Tibial artery (tissue), 4 donors: ENCODE data around the gene EIF5.

Source experiments
- DNase-seq, 2 donors: peaks; one replicate each; pipeline ENCODE4 v3.0.0-alpha.2; 2019
- H3K27ac ChIP-seq, 2 donors: fragments of 200-600 bp; sonication (generic) in 1 of 2; 1 replicate in 1 of 2; 2 replicates in 1 of 2; pipeline ENCODE4 v1.5.1; 2018 to 2019; ENCODE audit warnings: mild to moderate bottlenecking in 1 of 2
- H3K27me3 ChIP-seq, 2 donors: fragments of 200-600 bp; sonication (generic) in 1 of 2; one replicate each; pipeline versions ENCODE4 v1.5.1 to v1.6.0; 2016 to 2019
- H3K36me3 ChIP-seq, 3 donors: fragments of 200-600 bp; sonication (generic) in 2 of 3; one replicate each; pipeline ENCODE4 v1.5.1; 2016 to 2019; ENCODE audit warnings: mild to moderate bottlenecking in 2 of 3
- H3K4me1 ChIP-seq, 4 donors: fragments of 200-600 bp; sonication (generic) in 2 of 4; 1 replicate in 3 of 4; 2 replicates in 1 of 4; pipeline ENCODE4 v1.5.1; 2016 to 2019
- H3K4me3 ChIP-seq, 2 donors: fragments of 200-600 bp; sonication (generic) in 1 of 2; 1 replicate in 1 of 2; 2 replicates in 1 of 2; pipeline ENCODE4 v1.5.1; 2018 to 2019; ENCODE audit warnings: mild to moderate bottlenecking in 2 of 2
- H3K9me3 ChIP-seq, 3 donors: fragments of 200-600 bp; sonication (generic) in 1 of 3; one replicate each; pipeline ENCODE4 v1.5.1; 2016 to 2019
- CTCF ChIP-seq, 2 experiments: fragments of 200-600 bp in 1 of 2; fragments of 450-650 bp in 1 of 2; IDR thresholded peaks; one replicate each; pipeline ENCODE4 v1.5.1; 2017 to 2019; ENCODE audit warnings: antibody characterized with exemption in 2 of 2, mild to moderate bottlenecking in 1 of 2, moderate library complexity in 1 of 2
- intact Hi-C: fragments of 100-400 bp; cut with DNase I; formaldehyde crosslinking; loops from one replicate; pipeline ENCODE4 v1.15.0; 2023; ENCODE audit warnings: low total_unique reads

EIF5 gene

GRCh38 chr14:103343905-103344797, 10.1 kb downstream of the EIF5 start:
- DNase-seq: no peak
- H3K27ac ChIP-seq: no peak overlapping the region
- H3K36me3 ChIP-seq: peaks cover 56 to 61% (median 57%) of the 10 kb centered on the region in 3 donors
- no peaks in the 10 kb centered on the region for H3K4me1 ChIP-seq
- intact Hi-C loops: no loop called here
- H3K4me3 ChIP-seq: no peak overlapping the region
- H3K27me3 ChIP-seq: no peaks in the 10 kb centered on the region
- no peak for TF ChIP-seq CTCF (IDR thresholded peaks at IDR 0.05)
- H3K9me3 ChIP-seq: no peaks in the 10 kb centered on the region

GRCh38 chr14:103346286-103346685, 12.2 kb downstream of the EIF5 start:
- peak overlapping the region in 1 of 2 donors; percentile 24 for H3K27ac ChIP-seq
- no peak for TF ChIP-seq CTCF (IDR thresholded peaks at IDR 0.05)
- intact Hi-C loops: no loop called here
- H3K4me3 ChIP-seq: no peak overlapping the region
- no peaks in the 10 kb centered on the region for H3K27me3 ChIP-seq
- DNase-seq: no peak
- no peaks in the 10 kb centered on the region for H3K9me3 ChIP-seq
- peaks cover 34 to 39% (median 36%) of the 10 kb centered on the region in 3 donors for H3K36me3 ChIP-seq
- no peaks in the 10 kb centered on the region for H3K4me1 ChIP-seq

GRCh38 chr14:103347091-103347815, 13.2 kb downstream of the EIF5 start:
- no peaks in the 10 kb centered on the region for H3K9me3 ChIP-seq
- H3K27ac ChIP-seq: no peak overlapping the region
- H3K36me3 ChIP-seq: peaks cover 25 to 30% (median 26%) of the 10 kb centered on the region in 3 donors
- no peaks in the 10 kb centered on the region for H3K27me3 ChIP-seq
- no peak overlapping the region for H3K4me3 ChIP-seq
- no peak for DNase-seq
- TF ChIP-seq CTCF (IDR thresholded peaks at IDR 0.05): no peak
- no peaks in the 10 kb centered on the region for H3K4me1 ChIP-seq
- intact Hi-C loops: no loop called here

GRCh38 chr14:103348154-103348553, 14.1 kb downstream of the EIF5 start:
- no peak for DNase-seq
- intact Hi-C loops: no loop called here
- no peaks in the 10 kb centered on the region for H3K4me1 ChIP-seq
- H3K27me3 ChIP-seq: no peaks in the 10 kb centered on the region
- no peak overlapping the region for H3K27ac ChIP-seq
- no peak overlapping the region for H3K4me3 ChIP-seq
- TF ChIP-seq CTCF (IDR thresholded peaks at IDR 0.05): no peak
- H3K9me3 ChIP-seq: no peaks in the 10 kb centered on the region
- peaks cover 17 to 21% (median 17%) of the 10 kb centered on the region in 3 donors for H3K36me3 ChIP-seq

GRCh38 chr14:103349982-103350381, 15.9 kb downstream of the EIF5 start:
- no peak overlapping the region for H3K27ac ChIP-seq
- H3K27me3 ChIP-seq: no peaks in the 10 kb centered on the region
- H3K36me3 ChIP-seq: peaks cover 0 to 3% (median 2%) of the 10 kb centered on the region in 3 donors
- no peak for TF ChIP-seq CTCF (IDR thresholded peaks at IDR 0.05)
- intact Hi-C loops: no loop called here
- H3K4me3 ChIP-seq: no peak overlapping the region
- no peak for DNase-seq
- H3K9me3 ChIP-seq: no peaks in the 10 kb centered on the region
- H3K4me1 ChIP-seq: no peaks in the 10 kb centered on the region
